Neural progenitor cell (in vitro differentiated cells): ENCODE measurements around the gene WBP1L. TPM values are rescaled to one million over a fixed set of nuclear protein-coding genes. Genes with fewer than 3 reads are reported as not detected.
"Not testable (repeated sequence)": the region's sequence is repeated elsewhere in the genome, so short reads cannot be mapped to it uniquely, and the experiment has no call there.

Source experiments
- DNase-seq: peaks from one replicate; pipeline ENCODE4 v3.0.0-alpha.2; 2016; ENCODE audit warnings: low spot score
- H2AFZ ChIP-seq: fragments of 200-600 bp; sonication (generic); replicated peaks from 2 replicates; pipeline ENCODE4 v1.6.1; 2016; ENCODE audit warnings: antibody characterized with exemption
- H3F3A ChIP-seq: fragments of 200-600 bp; sonication (generic); 2 replicates; pipeline ENCODE4 v1.6.1; 2016; ENCODE audit warnings: antibody characterized with exemption, low read depth
- H3K27ac ChIP-seq: fragments of 200-600 bp; sonication (generic); 2 replicates; pipeline ENCODE4 v1.5.1; 2016; ENCODE audit warnings: mild to moderate bottlenecking
- H3K27me3 ChIP-seq: fragments of 200-600 bp; sonication (generic); 2 replicates; pipeline ENCODE4 v1.6.1; 2016; ENCODE audit warnings: mild to moderate bottlenecking, moderate library complexity
- H3K36me3 ChIP-seq: fragments of 200-600 bp; sonication (generic); 2 replicates; pipeline ENCODE4 v1.5.1; 2016
- H3K4me1 ChIP-seq: fragments of 200-600 bp; sonication (generic); 2 replicates; pipeline ENCODE4 v1.6.1; 2016; ENCODE audit warnings: mixed run types
- H3K4me2 ChIP-seq: fragments of 200-600 bp; sonication (generic); 2 replicates; pipeline ENCODE4 v1.6.1; 2016
- H3K4me3 ChIP-seq: fragments of 200-600 bp; sonication (generic); 2 replicates; pipeline ENCODE4 v1.5.1; 2016
- H3K79me2 ChIP-seq: fragments of 200-600 bp; sonication (generic); 2 replicates; pipeline ENCODE4 v1.6.1; 2016; ENCODE audit warnings: low read depth
- H3K9ac ChIP-seq: fragments of 200-600 bp; sonication (generic); 2 replicates; pipeline ENCODE4 v1.6.1; 2016
- H3K9me3 ChIP-seq: fragments of 200-600 bp; sonication (generic); 2 replicates; pipeline ENCODE4 v1.5.1; 2016; ENCODE audit warnings: low read depth
- H4K20me1 ChIP-seq: fragments of 200-600 bp; sonication (generic); 2 replicates; pipeline ENCODE4 v1.6.1; 2016; ENCODE audit warnings: low read depth
- H3K27ac Mint-ChIP-seq: 3 replicates; pipeline ENCODE4 v1.8.0; 2021; ENCODE audit warnings: mixed read lengths
- H3K27me3 Mint-ChIP-seq: 2 replicates; pipeline ENCODE4 v1.8.0; 2022; ENCODE audit warnings: low read depth, mild to moderate bottlenecking, inconsistent platforms, moderate library complexity, mixed read lengths; ENCODE audit not compliant: insufficient read depth
- H3K36me3 Mint-ChIP-seq: 3 replicates; pipeline ENCODE4 v1.8.0; 2021; ENCODE audit warnings: mixed read lengths
- H3K4me1 Mint-ChIP-seq: 3 replicates; pipeline ENCODE4 v1.8.0; 2021; ENCODE audit warnings: mixed read lengths
- H3K4me3 Mint-ChIP-seq: 3 replicates; pipeline ENCODE4 v1.8.0; 2021; ENCODE audit warnings: mild to moderate bottlenecking, moderate library complexity, mixed read lengths
- H3K9me3 Mint-ChIP-seq: 3 replicates; pipeline ENCODE4 v1.8.0; 2020; ENCODE audit warnings: mixed read lengths
- CTCF ChIP-seq: fragments of 200-600 bp; sonication (generic); IDR thresholded peaks from 2 replicates; pipeline ENCODE4 v1.5.1; 2017; ENCODE audit warnings: antibody characterized with exemption, mild to moderate bottlenecking
- EZH2 ChIP-seq: fragments of 200-600 bp; sonication (generic); IDR thresholded peaks from 2 replicates; pipeline ENCODE4 v1.6.1; 2017; ENCODE audit warnings: antibody characterized with exemption, mild to moderate bottlenecking, moderate library complexity
- EZH2phosphoT487 ChIP-seq: fragments of 200-600 bp; sonication (generic); IDR thresholded peaks from 2 replicates; pipeline ENCODE4 v1.6.1; 2017; ENCODE audit warnings: antibody characterized with exemption
- total RNA-seq: library from RNA; depleted of rRNA; stranded (reverse); fragments of >200 nt; gene quantifications from 2 replicates; pipeline ENCODE4 v1.2.3, GENCODE V29; 2015; ENCODE audit warnings: low replicate concordance

Gene WBP1L
- total RNA-seq, result 21.1 and 29.3 TPM in 2 replicates

- peak within 1 kb of the TSS; percentile 74 for H2AFZ ChIP-seq
- no peaks in the 10 kb centered on the region for H4K20me1 ChIP-seq
- peaks cover 31% of the 10 kb centered on the region for H3K4me1 Mint-ChIP-seq
- H3K79me2 ChIP-seq, result peaks cover 31% of the 10 kb centered on the region
- peak within 1 kb of the TSS; percentile 98 for H3K4me3 Mint-ChIP-seq
- no peak for TF ChIP-seq CTCF
- no peak for TF ChIP-seq EZH2
- no peak for TF ChIP-seq EZH2phosphoT487
- no peaks in the 10 kb centered on the region for H3K27me3 ChIP-seq
- DNase-seq, result peak; percentile 98
- H3K9ac ChIP-seq, result peak within 1 kb of the TSS; percentile 52
- peaks cover 7% of the 10 kb centered on the region for H3K4me1 ChIP-seq
- H3K36me3 ChIP-seq, result no peaks in the 10 kb centered on the region
- no peaks in the 10 kb centered on the region for H3K27me3 Mint-ChIP-seq
- H3K4me3 ChIP-seq, result peak within 1 kb of the TSS; percentile 94
- no peaks in the 10 kb centered on the region for H3K9me3 ChIP-seq
- H3K4me2 ChIP-seq, result peak within 1 kb of the TSS; percentile 96
- H3F3A ChIP-seq, result peaks cover 23% of the 10 kb centered on the region
- H3K9me3 Mint-ChIP-seq, result no peaks in the 10 kb centered on the region
- H3K27ac Mint-ChIP-seq, result peak within 1 kb of the TSS; percentile 65
- H3K27ac ChIP-seq, result no peak within 1 kb of the TSS
- peaks cover 4% of the 10 kb centered on the region for H3K36me3 Mint-ChIP-seq
Measured at GRCh38 chr10:102743588-102744373, at the start of gene WBP1L. WBP1L (plus strand) TSS chr10:102743948; CDS start chr10:102744054, 106 bp downstream.

GRCh38 chr10:102695401-102695800 is 48.3 kb upstream of the WBP1L start:
- H3K9me3 ChIP-seq, H3K4me3 Mint-ChIP-seq, H3K4me2 ChIP-seq, H3K4me1 ChIP-seq, H3K27ac Mint-ChIP-seq, H3K27me3 ChIP-seq, H3K27ac ChIP-seq, H3K27me3 Mint-ChIP-seq, H3K9ac ChIP-seq, H3K79me2 ChIP-seq, H3F3A ChIP-seq, H2AFZ ChIP-seq, H3K9me3 Mint-ChIP-seq, DNase-seq, H3K4me1 Mint-ChIP-seq, H3K4me3 ChIP-seq: not testable (repeated sequence)
- Histone ChIP-seq H3K36me3 (peaks cover 17% of the 10 kb centered on the region), H4K20me1 (peaks cover 10% of the 10 kb centered on the region)
- peaks cover 36% of the 10 kb centered on the region for H3K36me3 Mint-ChIP-seq

DNA sequence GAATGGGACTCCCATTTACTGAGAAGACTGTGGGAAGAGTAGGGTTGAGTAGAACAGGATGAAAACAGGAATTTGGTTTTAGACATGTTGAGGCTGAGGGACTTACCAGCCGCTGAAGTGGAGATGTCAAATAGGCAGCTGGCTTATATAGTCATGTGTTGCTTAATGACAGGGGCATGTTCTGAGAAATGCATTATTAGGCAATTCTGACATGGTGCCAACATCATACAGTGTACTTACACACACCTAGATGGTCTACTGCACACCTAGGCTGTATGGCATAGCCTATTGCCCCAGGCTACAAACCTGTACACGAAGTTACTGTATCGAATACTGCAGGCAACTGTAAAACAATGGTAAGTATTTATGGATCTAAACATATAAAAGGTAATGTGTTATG is 47.0 kb upstream of the WBP1L start:
- H3F3A ChIP-seq, result no peaks in the 10 kb centered on the region
- peaks cover 17% of the 10 kb centered on the region for H3K36me3 ChIP-seq
- no peak overlapping the region for H3K27ac Mint-ChIP-seq

DNA sequence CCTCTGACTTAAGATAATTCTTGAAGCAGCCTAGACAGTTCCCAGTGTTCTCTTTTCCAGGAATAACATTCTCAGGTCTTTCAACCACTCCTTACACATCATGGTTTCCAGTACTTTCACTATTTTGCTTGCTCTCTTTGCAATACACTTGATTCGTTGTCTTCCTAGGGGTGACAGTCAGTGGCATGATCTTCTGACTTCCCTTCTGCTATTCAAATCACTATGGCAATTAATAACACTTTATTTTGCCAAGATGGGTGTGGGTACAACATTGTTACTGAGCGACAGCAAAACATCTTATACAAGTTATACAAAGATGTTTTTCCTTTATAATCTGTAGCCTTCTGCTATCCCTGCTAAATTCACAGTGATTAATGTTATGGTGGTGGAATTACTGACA is 44.9 kb upstream of the WBP1L start:
- Mint-ChIP-seq H3K36me3 (peaks cover 34% of the 10 kb centered on the region), H3K27me3 (no peaks in the 10 kb centered on the region), H3K9me3 (no peaks in the 10 kb centered on the region), H3K4me1 (peaks cover 4% of the 10 kb centered on the region), H3K27ac (no peak overlapping the region), H3K4me3 (no peak overlapping the region)
- DNase-seq, result no peak
- no peak overlapping the region for H2AFZ ChIP-seq
- H3K9ac ChIP-seq, result no peak overlapping the region
- no peak overlapping the region for H3K4me3 ChIP-seq
- peaks cover 17% of the 10 kb centered on the region for H3K36me3 ChIP-seq
- H3F3A ChIP-seq, result no peaks in the 10 kb centered on the region
- H3K4me2 ChIP-seq, result no peak overlapping the region
- H3K27ac ChIP-seq, result no peak overlapping the region
- H3K27me3 ChIP-seq, result no peaks in the 10 kb centered on the region
- peaks cover 10% of the 10 kb centered on the region for H4K20me1 ChIP-seq
- no peaks in the 10 kb centered on the region for H3K4me1 ChIP-seq
- H3K79me2 ChIP-seq, result no peaks in the 10 kb centered on the region
- no peak for TF ChIP-seq CTCF
- no peak for TF ChIP-seq EZH2phosphoT487
- TF ChIP-seq EZH2, result no peak
- H3K9me3 ChIP-seq, result no peaks in the 10 kb centered on the region

More for the DNA sequence above, 47.0 kb upstream of the WBP1L start:
- Histone ChIP-seq H3K9me3 (no peaks in the 10 kb centered on the region), H4K20me1 (peaks cover 10% of the 10 kb centered on the region), H3K4me1 (no peaks in the 10 kb centered on the region), H2AFZ (no peak overlapping the region), H3K79me2 (no peaks in the 10 kb centered on the region), H3K27ac (no peak overlapping the region), H3K4me2 (no peak overlapping the region), H3K4me3 (no peak overlapping the region), H3K27me3 (no peaks in the 10 kb centered on the region), H3K9ac (no peak overlapping the region)
- H3K27me3 Mint-ChIP-seq, result no peaks in the 10 kb centered on the region
- H3K36me3 Mint-ChIP-seq, result peaks cover 37% of the 10 kb centered on the region
- DNase-seq, result no peak
- H3K9me3 Mint-ChIP-seq, result no peaks in the 10 kb centered on the region
- TF ChIP-seq EZH2, result no peak
- H3K4me3 Mint-ChIP-seq, result no peak overlapping the region
- H3K4me1 Mint-ChIP-seq, result peaks cover 4% of the 10 kb centered on the region
